ENCODE results near the gene NGRN. TPM values are rescaled to one million over a fixed set of nuclear protein-coding genes. Genes with fewer than 3 reads are reported as not detected.
A peak's percentile ranks its signal among the peaks of the same experiment; 100 is the strongest.
"Not testable (repeated sequence)": the region's sequence is repeated elsewhere in the genome, so short reads cannot be mapped to it uniquely, and the experiment has no call there.

The NGRN gene
- total RNA-seq, 1 experiment from 2014 or later, result 135 TPM

DNA sequence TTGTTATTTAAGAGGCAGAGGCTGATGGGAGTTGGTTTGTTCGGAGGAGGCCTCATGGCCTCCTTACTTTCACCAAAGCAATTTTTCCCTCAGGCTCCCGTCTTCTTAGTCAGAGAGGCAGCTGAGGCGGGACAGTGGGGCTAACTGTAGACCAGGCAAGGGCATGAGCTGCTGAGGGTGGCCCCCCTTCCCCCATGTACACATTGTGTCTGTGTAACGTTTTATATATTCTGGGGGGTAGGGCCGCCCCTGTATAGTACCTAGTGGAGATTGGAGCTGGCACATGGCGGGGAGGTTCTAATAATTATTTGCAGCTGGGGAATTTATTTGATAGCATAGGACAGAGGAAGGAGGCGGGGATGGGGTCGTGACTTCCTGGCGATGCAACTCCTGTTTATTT is 35.1 kb downstream of the NGRN start:
- TF ChIP-seq, protein P1, sequence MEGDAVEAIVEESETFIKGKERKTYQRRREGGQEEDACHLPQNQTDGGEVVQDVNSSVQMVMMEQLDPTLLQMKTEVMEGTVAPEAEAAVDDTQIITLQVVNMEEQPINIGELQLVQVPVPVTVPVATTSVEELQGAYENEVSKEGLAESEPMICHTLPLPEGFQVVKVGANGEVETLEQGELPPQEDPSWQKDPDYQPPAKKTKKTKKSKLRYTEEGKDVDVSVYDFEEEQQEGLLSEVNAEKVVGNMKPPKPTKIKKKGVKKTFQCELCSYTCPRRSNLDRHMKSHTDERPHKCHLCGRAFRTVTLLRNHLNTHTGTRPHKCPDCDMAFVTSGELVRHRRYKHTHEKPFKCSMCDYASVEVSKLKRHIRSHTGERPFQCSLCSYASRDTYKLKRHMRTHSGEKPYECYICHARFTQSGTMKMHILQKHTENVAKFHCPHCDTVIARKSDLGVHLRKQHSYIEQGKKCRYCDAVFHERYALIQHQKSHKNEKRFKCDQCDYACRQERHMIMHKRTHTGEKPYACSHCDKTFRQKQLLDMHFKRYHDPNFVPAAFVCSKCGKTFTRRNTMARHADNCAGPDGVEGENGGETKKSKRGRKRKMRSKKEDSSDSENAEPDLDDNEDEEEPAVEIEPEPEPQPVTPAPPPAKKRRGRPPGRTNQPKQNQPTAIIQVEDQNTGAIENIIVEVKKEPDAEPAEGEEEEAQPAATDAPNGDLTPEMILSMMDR (conservative IDR thresholded peaks at IDR 0.05; ENCODE audit: low read depth, low read length), result no peak
- TF ChIP-seq EZH2 (IDR thresholded peaks at IDR 0.05; ENCODE audit: borderline replicate concordance, low read depth, low read length, poor library complexity, severe bottlenecking), result no peak
- H3K36me3 ChIP-seq (ENCODE audit: insufficient read depth, low read length, poor library complexity, severe bottlenecking), result no peaks in the 10 kb centered on the region
- H3K9me3 ChIP-seq (ENCODE audit: low read depth, low read length, poor library complexity, severe bottlenecking), result no peaks in the 10 kb centered on the region
- BruUV-seq (replicated peaks), result no TSS peak
- CTCF ChIA-PET, result interaction anchor here (1.3 kb wide), 1 partner anchor 10 kb away, joined by 5 read pairs; no protein-coding TSS in a partner anchor
- peaks cover 3% of the 10 kb centered on the region for H3K4me1 ChIP-seq (ENCODE audit: insufficient read depth, low read length, poor library complexity, severe bottlenecking)
- H3K4me3 ChIP-seq (ENCODE audit: low read depth, low read length, poor library complexity, severe bottlenecking), result no peak overlapping the region
- intact Hi-C loops (cut with micrococcal nuclease; ENCODE audit: unreplicated experiment), result no loop called here
- no peak for DNase-seq (ENCODE audit: low spot score)
- no peak overlapping the region for H3K27ac ChIP-seq (ENCODE audit: low read depth, low read length, poor library complexity, severe bottlenecking)
- POLR2A ChIA-PET (ENCODE audit: low non-redundant PET), result no interaction called here
- H3K27me3 ChIP-seq (replicated peaks; ENCODE audit: insufficient read depth, low read depth, low read length, poor library complexity), result no peaks in the 10 kb centered on the region

DNA sequence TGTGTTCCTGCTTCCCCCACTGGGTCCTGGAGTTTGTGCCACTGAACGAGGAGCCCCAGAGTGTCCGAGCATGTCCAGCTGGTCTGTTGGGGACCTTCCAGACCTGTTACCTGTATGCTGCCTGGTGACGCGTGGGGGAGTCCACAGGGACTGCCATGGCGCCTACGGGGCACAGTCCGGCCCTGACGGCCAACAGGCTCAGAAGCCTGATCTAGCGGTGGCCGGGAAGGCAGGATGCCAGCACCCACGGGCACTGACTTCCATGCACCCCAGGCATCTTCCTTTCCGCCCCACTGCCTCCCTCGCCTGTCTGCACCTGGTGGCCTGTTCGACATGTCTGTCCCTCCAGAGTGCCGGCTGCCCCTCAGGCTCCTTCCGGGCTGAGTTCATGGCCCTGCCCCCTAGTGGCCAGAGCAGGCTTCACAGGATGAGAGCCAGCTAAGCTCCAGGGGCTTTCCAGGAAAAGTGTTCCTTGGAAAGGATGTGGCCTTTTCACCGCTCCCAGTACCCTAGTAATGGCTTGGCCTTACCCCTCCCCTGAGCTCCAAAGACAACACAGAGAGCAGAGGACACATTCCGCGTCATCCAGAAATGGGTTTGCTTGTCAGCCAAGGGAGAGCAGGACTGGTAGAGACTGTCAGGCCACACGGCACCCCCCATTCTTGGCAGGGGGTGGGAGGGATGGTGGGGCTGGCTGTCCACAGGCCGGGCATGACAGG is 35.7 kb downstream of the NGRN start:
- CTCF ChIA-PET, result interaction anchor here (1.3 kb wide), 2 partner anchors 10 to 158 kb away, joined by 3 to 5 read pairs; no protein-coding TSS in a partner anchor
- H3K9me3 ChIP-seq (ENCODE audit: low read depth, low read length, poor library complexity, severe bottlenecking), result no peaks in the 10 kb centered on the region
- H3K27ac ChIP-seq (ENCODE audit: low read depth, low read length, poor library complexity, severe bottlenecking), result no peak overlapping the region
- TF ChIP-seq, protein P1 (conservative IDR thresholded peaks at IDR 0.05; ENCODE audit: low read depth, low read length), result peak; percentile 95
- no peak for TF ChIP-seq EZH2 (IDR thresholded peaks at IDR 0.05; ENCODE audit: borderline replicate concordance, low read depth, low read length, poor library complexity, severe bottlenecking)
- H3K4me3 ChIP-seq (ENCODE audit: low read depth, low read length, poor library complexity, severe bottlenecking), result no peak overlapping the region
- BruUV-seq (replicated peaks), result no TSS peak
- peaks cover 2% of the 10 kb centered on the region for H3K4me1 ChIP-seq (ENCODE audit: insufficient read depth, low read length, poor library complexity, severe bottlenecking)
- peak; percentile 78 for DNase-seq (ENCODE audit: low spot score)
- intact Hi-C loops (cut with micrococcal nuclease; ENCODE audit: unreplicated experiment), result no loop called here
- no peaks in the 10 kb centered on the region for H3K36me3 ChIP-seq (ENCODE audit: insufficient read depth, low read length, poor library complexity, severe bottlenecking)
- POLR2A ChIA-PET (ENCODE audit: low non-redundant PET), result no interaction called here
- H3K27me3 ChIP-seq (replicated peaks; ENCODE audit: insufficient read depth, low read depth, low read length, poor library complexity), result no peaks in the 10 kb centered on the region

DNA sequence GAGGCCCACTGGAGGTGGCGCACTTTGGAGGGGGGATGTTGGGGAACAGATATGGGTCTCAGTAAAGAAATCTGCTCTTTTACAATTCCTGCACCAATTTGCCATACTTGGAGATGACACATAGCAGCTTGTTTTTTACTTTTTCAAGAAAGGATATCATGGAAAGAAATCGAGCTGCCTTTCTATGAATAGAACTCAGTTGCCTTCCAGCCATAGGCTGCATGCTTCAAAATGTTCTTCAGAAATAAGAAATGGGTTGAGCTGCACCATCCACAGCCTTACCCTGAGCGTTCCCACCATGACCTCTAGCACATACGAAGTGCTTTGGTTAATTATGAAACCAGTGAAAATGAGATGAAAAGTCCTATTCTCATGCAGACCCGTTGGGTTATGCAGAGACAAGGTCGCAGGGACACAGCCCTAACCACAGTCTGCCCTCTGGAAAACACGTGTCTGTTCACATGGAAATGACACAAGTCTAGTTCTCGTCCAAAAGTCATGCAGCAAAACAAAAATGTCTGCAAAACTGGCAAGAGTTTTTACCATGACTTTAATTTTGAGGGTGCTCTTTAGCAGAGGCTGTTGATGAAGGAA is 36.3 kb downstream of the NGRN start:
- no peak for TF ChIP-seq EZH2 (IDR thresholded peaks at IDR 0.05; ENCODE audit: borderline replicate concordance, low read depth, low read length, poor library complexity, severe bottlenecking)
- TF ChIP-seq, protein P1 (conservative IDR thresholded peaks at IDR 0.05; ENCODE audit: low read depth, low read length), result no peak
- ChIA-PET POLR2A (ENCODE audit: low non-redundant PET) (no interaction called here), CTCF (interaction anchor here (0.7 to 1.6 kb wide), 4 partner anchors 9 to 158 kb away, joined by 3 to 5 read pairs (median 3); no protein-coding TSS in a partner anchor)
- no peak for DNase-seq (ENCODE audit: low spot score)
- Histone ChIP-seq H3K4me1 (ENCODE audit: insufficient read depth, low read length, poor library complexity, severe bottlenecking) (peaks cover 7% of the 10 kb centered on the region), H3K27me3 (replicated peaks; ENCODE audit: insufficient read depth, low read depth, low read length, poor library complexity) (no peaks in the 10 kb centered on the region), H3K9me3 (ENCODE audit: low read depth, low read length, poor library complexity, severe bottlenecking) (no peaks in the 10 kb centered on the region), H3K27ac (ENCODE audit: low read depth, low read length, poor library complexity, severe bottlenecking) (no peak overlapping the region), H3K4me3 (ENCODE audit: low read depth, low read length, poor library complexity, severe bottlenecking) (no peak overlapping the region), H3K36me3 (ENCODE audit: insufficient read depth, low read length, poor library complexity, severe bottlenecking) (no peaks in the 10 kb centered on the region)
- intact Hi-C loops (cut with micrococcal nuclease; ENCODE audit: unreplicated experiment), result no loop called here
- no TSS peak for BruUV-seq (replicated peaks)

DNA sequence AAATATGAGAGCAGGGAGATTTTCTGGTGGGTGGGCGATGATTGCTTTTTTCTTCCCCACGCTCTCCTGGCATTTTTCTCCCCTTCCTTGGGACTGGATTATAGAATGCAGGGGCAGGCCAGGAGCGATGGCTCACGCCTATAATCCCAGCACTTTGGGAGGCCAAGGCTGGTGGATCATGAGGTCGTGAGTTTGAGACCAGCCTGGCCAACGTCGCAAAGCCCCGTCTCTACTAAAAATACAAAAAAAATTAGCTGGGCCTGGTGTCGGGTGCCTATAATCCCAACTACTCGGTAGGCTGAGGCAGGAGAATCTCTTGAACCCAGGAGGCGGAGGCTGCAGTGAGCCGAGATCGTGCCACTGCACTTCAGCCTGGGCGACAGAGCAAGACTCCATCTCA is 39.9 kb downstream of the NGRN start:
- H3K36me3 ChIP-seq (ENCODE audit: insufficient read depth, low read length, poor library complexity, severe bottlenecking); H3K4me3 ChIP-seq (ENCODE audit: low read depth, low read length, poor library complexity, severe bottlenecking); H3K4me1 ChIP-seq (ENCODE audit: insufficient read depth, low read length, poor library complexity, severe bottlenecking); BruUV-seq (replicated peaks); CTCF ChIA-PET; DNase-seq (ENCODE audit: low spot score); H3K27ac ChIP-seq (ENCODE audit: low read depth, low read length, poor library complexity, severe bottlenecking); intact Hi-C loops (cut with micrococcal nuclease; ENCODE audit: unreplicated experiment); H3K27me3 ChIP-seq (replicated peaks; ENCODE audit: insufficient read depth, low read depth, low read length, poor library complexity); H3K9me3 ChIP-seq (ENCODE audit: low read depth, low read length, poor library complexity, severe bottlenecking): not testable (repeated sequence)
- POLR2A ChIA-PET (ENCODE audit: low non-redundant PET), result interaction anchor here (0.7 kb wide), 1 partner anchor 21 kb away, joined by 4 read pairs; no protein-coding TSS in a partner anchor

Data from A673 (cell line).